Stimulated activated CD8-positive, alpha-beta memory T cell treated with anti-CD3 and anti-CD28 coated beads, Interleukin-4, amount 100 ng/mL, for 24 hours (primary cell): ENCODE results near the gene PDLIM7.

ENCODE experiments used
- DNase-seq: peaks from one replicate; pipeline ENCODE4 v3.0.0-alpha.2; 2020; ENCODE audit warnings: low read depth

The PDLIM7 gene

GRCh38 chr5:177474846-177475562 lies 22.4 kb downstream of the PDLIM7 start:
- DNase-seq, result no peak

GRCh38 chr5:177474002-177474476 lies 23.4 kb downstream of the PDLIM7 start:
- DNase-seq, result no peak

- DNase-seq, result no peak
These were observed 23.9 kb downstream of the PDLIM7 start, which contains the start of gene DBN1 for GRCh38 chr5:177473443-177474001. Gene DBN1 (minus strand): TSS chr5:177473634. CDS start chr5:177473521, 113 bp downstream.

GRCh38 chr5:177472460-177473442 lies 24.7 kb downstream of the PDLIM7 start:
- peak; percentile 75 for DNase-seq

- peak; percentile 57 for DNase-seq
These were observed 25.6 kb downstream of the PDLIM7 start for GRCh38 chr5:177471610-177472356.

GRCh38 chr5:177470759-177471536 lies 26.5 kb downstream of the PDLIM7 start:
- no peak for DNase-seq

GRCh38 chr5:177469750-177470525 lies 27.5 kb downstream of the PDLIM7 start:
- DNase-seq, result no peak

GRCh38 chr5:177468685-177469628 lies 28.4 kb downstream of the PDLIM7 start:
- no peak for DNase-seq

GRCh38 chr5:177468329-177468684 lies 29.1 kb downstream of the PDLIM7 start:
- DNase-seq, result no peak

GRCh38 chr5:177467436-177467835 lies 30.0 kb downstream of the PDLIM7 start:
- DNase-seq, result no peak

- DNase-seq, result no peak
These were observed 30.5 kb downstream of the PDLIM7 start for GRCh38 chr5:177466861-177467260.

GRCh38 chr5:177465044-177465443 lies 32.4 kb downstream of the PDLIM7 start:
- no peak for DNase-seq

GRCh38 chr5:177462021-177462670 lies 35.3 kb downstream of the PDLIM7 start:
- DNase-seq, result no peak

- no peak for DNase-seq
These were observed 37.4 kb downstream of the PDLIM7 start for GRCh38 chr5:177459819-177460628.

- no peak for DNase-seq
These were observed 38.0 kb downstream of the PDLIM7 start for GRCh38 chr5:177459357-177459756.

- no peak for DNase-seq
These were observed 38.5 kb downstream of the PDLIM7 start for GRCh38 chr5:177458912-177459350.

- DNase-seq, result no peak
These were observed 39.3 kb downstream of the PDLIM7 start for GRCh38 chr5:177457852-177458681.
